Caki2 (cell line): ENCODE measurements around the gene TCL1B. TPM values are rescaled to one million over a fixed set of nuclear protein-coding genes. Genes with fewer than 3 reads are reported as not detected.
A peak's percentile ranks its signal among the peaks of the same experiment; 100 is the strongest.
"Not testable (repeated sequence)": the region's sequence is repeated elsewhere in the genome, so short reads cannot be mapped to it uniquely, and the experiment has no call there.

ENCODE experiments used
- DNase-seq: peaks from one replicate; pipeline ENCODE4 v3.0.0-alpha.2; 2015; ENCODE audit warnings: low read depth
- in situ Hi-C: cut with HindIII; loops from 2 replicates; pipeline ENCODE4 v1.10.0; 2016; ENCODE audit warnings: low sequenced_read_pairs, low pct_unique_long_range_greater_than_20kb, mixed read lengths
- total RNA-seq: library from RNA; depleted of rRNA; stranded (reverse); fragments of >200 nt; shearing (Covaris generic); gene quantifications from 2 replicates; pipeline ENCODE4 v1.2.3, GENCODE V29; 2014; ENCODE audit warnings: low replicate concordance; rRNA removed

TCL1B gene
- total RNA-seq, 1 experiment from 2014 or later: not detected

DNA sequence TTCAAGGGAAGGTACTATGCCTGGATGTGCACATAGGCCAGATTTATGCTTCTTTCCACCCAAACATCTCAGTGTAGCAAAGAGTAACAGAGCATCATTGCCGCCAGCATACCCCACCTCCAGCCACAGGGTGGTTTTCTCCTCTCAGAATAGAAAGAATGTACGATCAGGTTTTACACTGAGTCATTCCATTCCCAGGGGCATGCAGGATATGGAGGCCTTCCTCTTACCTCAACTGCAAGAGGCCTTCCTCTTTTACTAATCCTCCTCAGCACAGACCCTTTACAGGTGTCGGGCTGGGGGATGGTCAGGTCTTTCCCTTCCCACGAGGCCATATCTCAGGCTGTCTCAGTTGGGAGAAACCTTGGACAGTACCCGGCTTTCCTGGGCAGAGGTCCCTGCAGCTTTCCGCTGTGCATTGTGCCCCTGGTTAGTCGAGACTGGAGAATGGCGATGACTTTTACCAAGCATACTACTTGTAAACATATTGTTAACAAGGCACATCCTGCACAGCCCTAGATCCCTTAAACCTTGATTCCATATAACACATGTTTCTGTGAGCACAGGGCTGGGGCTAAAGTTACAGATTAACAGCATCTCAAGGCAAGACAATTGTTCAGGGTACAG is 43.3 kb downstream of the TCL1B start:
- DNase-seq, in situ Hi-C loops: not testable (repeated sequence)

GRCh38 chr14:95730126-95730525 is 43.9 kb downstream of the TCL1B start:
- in situ Hi-C loops: no loop called here
- no peak for DNase-seq

GRCh38 chr14:95733212-95733611 is 47.0 kb downstream of the TCL1B start:
- in situ Hi-C loops: no loop called here
- no peak for DNase-seq

DNA sequence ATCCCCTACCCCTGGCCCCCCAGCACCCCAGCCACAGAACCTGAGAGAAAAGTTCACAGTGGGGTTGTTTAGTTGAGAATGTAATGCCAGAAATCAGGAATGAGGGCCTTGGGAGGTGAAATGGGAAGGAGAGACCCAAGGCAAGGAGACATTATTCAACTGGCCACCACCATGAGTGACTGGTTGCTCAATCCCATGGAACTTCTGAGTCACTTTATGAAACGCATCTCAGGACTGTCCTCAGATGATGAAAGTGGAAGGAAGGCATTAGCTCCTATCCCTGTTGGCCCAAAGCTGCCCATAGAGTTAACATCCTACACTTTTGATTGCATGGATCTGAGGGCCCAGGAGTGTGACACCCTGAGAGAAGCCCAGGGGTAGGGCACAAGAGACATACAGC is 53.1 kb downstream of the TCL1B start:
- in situ Hi-C loops: no loop called here
- no peak for DNase-seq

DNA sequence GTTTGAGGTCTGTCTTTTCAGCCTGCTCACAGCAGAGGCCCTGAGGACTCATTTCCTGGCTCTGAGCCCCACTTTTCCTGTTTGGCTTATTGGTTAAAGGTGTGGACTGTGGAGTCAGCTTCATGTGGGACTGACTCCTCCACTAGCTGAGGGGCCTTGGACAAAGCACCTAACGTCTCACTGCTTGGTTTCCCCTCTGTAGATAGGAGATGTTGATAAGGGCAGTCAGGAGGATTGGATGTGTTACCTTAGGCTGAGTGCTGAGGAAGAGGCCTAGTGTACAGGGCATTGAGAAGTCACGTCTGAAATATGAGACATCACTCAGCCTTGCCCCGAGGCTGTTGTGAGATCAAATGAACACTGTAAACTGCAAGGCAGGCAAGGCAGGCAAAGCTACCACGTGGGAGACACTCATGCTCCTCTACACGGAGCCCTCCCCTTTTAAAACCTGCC is 54.8 kb downstream of the TCL1B start:
- DNase-seq: peak; percentile 19
- in situ Hi-C loops: no loop called here

DNA sequence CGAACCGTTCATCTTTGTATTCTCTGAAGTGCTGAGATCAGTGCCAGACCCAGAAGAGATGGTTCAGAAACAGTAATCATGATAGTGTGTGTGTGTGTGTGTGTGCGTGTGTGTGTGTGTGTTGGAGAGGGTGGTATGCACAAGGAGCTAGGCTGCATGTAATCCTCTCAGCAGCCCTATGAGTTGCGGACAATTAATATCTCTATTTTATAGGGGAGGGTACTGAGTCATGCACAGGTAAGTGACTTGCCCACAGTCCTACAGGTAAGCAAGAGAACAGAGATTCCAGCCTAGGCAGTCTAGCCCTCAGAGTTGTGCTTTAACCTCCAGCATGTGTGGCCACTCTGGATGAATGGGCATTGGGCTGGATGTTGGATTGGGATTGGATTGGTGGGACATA is 55.6 kb downstream of the TCL1B start:
- in situ Hi-C loops: no loop called here
- no peak for DNase-seq

Other genes with a start within 250 kb of the TCL1B start
- 1.0 and 1.3 TPM in 2 replicates for gene SYNE3, start 169.8 kb upstream of the TCL1B start, total RNA-seq
- 33.9 and 41.8 TPM in 2 replicates for gene GLRX5, start 151.4 kb upstream of the TCL1B start, total RNA-seq
- not detected in 2 replicates for gene TCL1A, start 27.7 kb downstream of the TCL1B start, total RNA-seq
- 4.4 and 5.4 TPM in 2 replicates for gene TUNAR, start 190.4 kb downstream of the TCL1B start, total RNA-seq